PC-3 (cell line): ENCODE measurements around the gene TKT. TPM values are rescaled to one million over a fixed set of nuclear protein-coding genes. Genes with fewer than 3 reads are reported as not detected.

Experiments
- ATAC-seq: fragments of 200-7000 bp; cut with Tn5 transposase; 2 replicates; pipeline ENCODE4 v1.9.1; 2020; ENCODE audit warnings: mild to moderate bottlenecking, moderate library complexity
- BruUV-seq: library from RNA; stranded (reverse); fragments of 400-500 nt; replicated peaks from 2 replicates; lab custom pipeline; 2021; lab: Mats Ljungman, UMichigan
- CTCF ChIA-PET: fragments of 300-600 bp; sonication (Branson Sonifier 250); formaldehyde crosslinking; loops from one replicate; lab custom pipeline; 2022; ENCODE audit warnings: antibody characterized with exemption; lab: Charles Lee
- POLR2A ChIA-PET: fragments of 300-600 bp; sonication (Branson Sonifier 250); formaldehyde crosslinking; loops from one replicate; lab custom pipeline; 2022; ENCODE audit warnings: antibody characterized with exemption; ENCODE audit not compliant: unreplicated experiment; lab: Charles Lee
- DNase-seq: peaks from one replicate; pipeline ENCODE4 v3.0.0-alpha.2; 2015
- H2AFZ ChIP-seq: fragments of 300-600 bp; sonication (generic); 2 replicates; pipeline ENCODE4 v1.6.0; 2016; ENCODE audit warnings: antibody characterized with exemption, low read length
- H3F3A ChIP-seq: fragments of 300-600 bp; sonication (generic); one replicate; pipeline ENCODE4 v1.6.0; 2017; ENCODE audit warnings: antibody characterized with exemption, low read length, control low read depth, mild to moderate bottlenecking; ENCODE audit not compliant: unreplicated experiment
- H3K27ac ChIP-seq: fragments of 300-600 bp; sonication (generic); 2 replicates; pipeline ENCODE4 v1.5.1; 2016; ENCODE audit warnings: mild to moderate bottlenecking, low read length
- H3K27me3 ChIP-seq: fragments of 300-600 bp; sonication (generic); 2 replicates; pipeline ENCODE4 v1.6.1; 2016; ENCODE audit warnings: low read length, mixed read lengths
- H3K36me3 ChIP-seq: fragments of 300-600 bp; sonication (generic); 2 replicates; pipeline ENCODE4 v1.6.1; 2016; ENCODE audit warnings: low read depth, mixed run types, low read length, mixed read lengths
- H3K4me1 ChIP-seq: fragments of 300-600 bp; sonication (generic); 2 replicates; pipeline ENCODE4 v1.5.1; 2016; ENCODE audit warnings: low read length; ENCODE audit not compliant: insufficient read depth
- H3K4me2 ChIP-seq: fragments of 300-600 bp; sonication (generic); 2 replicates; pipeline ENCODE4 v1.6.0; 2016; ENCODE audit warnings: low read length
- H3K4me3 ChIP-seq: fragments of 300-600 bp; sonication (generic); 2 replicates; pipeline ENCODE4 v1.5.1; 2016; ENCODE audit warnings: mild to moderate bottlenecking, low read length, mixed read lengths
- H3K79me2 ChIP-seq: fragments of 300-600 bp; sonication (generic); 2 replicates; pipeline ENCODE4 v1.6.1; 2017; ENCODE audit warnings: low read length, mixed read lengths
- H3K9ac ChIP-seq: fragments of 300-600 bp; sonication (generic); 2 replicates; pipeline ENCODE4 v1.6.0; 2016; ENCODE audit warnings: mild to moderate bottlenecking, low read length
- H3K9me2 ChIP-seq: fragments of 300-600 bp; sonication (generic); replicated peaks from 2 replicates; pipeline ENCODE4 v1.6.1; 2016; ENCODE audit warnings: mixed run types, low read length, mixed read lengths
- H3K9me3 ChIP-seq: fragments of 300-600 bp; sonication (generic); 2 replicates; pipeline ENCODE4 v1.6.1; 2016; ENCODE audit warnings: low read length, mixed read lengths
- H4K20me1 ChIP-seq: fragments of 300-600 bp; sonication (generic); 2 replicates; pipeline ENCODE4 v1.6.1; 2016; ENCODE audit warnings: low read length, mixed read lengths
- EZH2 ChIP-seq: fragments of 300-600 bp; sonication (generic); IDR thresholded peaks from one replicate; pipeline ENCODE4 v1.6.1; 2017; ENCODE audit warnings: antibody characterized with exemption, mild to moderate bottlenecking, low read length; ENCODE audit not compliant: unreplicated experiment
- EZH2phosphoT487 ChIP-seq: fragments of 300-600 bp; sonication (generic); IDR thresholded peaks from 2 replicates; pipeline ENCODE4 v1.6.1; 2018; ENCODE audit warnings: mild to moderate bottlenecking, antibody characterized with exemption, low read length, borderline replicate concordance
- intact Hi-C: fragments of 100-400 bp; cut with micrococcal nuclease; formaldehyde crosslinking; loops from 2 replicates; pipeline ENCODE4 v1.9.0; 2023
- total RNA-seq: library from RNA; depleted of rRNA; stranded (reverse); fragments of >200 nt; gene quantifications from 2 replicates; pipeline ENCODE4 v1.2.3, GENCODE V29; 2014
- TF ChIP-seq, protein P1 (sequence below): fragments of 300-600 bp; sonication (generic); conservative IDR thresholded peaks from 2 replicates; pipeline ENCODE4 v1.5.1; 2017; ENCODE audit warnings: antibody characterized with exemption, low read depth, mild to moderate bottlenecking, low read length

TKT gene
- total RNA-seq, 1 experiment from 2014 or later, result 486 TPM

DNA sequence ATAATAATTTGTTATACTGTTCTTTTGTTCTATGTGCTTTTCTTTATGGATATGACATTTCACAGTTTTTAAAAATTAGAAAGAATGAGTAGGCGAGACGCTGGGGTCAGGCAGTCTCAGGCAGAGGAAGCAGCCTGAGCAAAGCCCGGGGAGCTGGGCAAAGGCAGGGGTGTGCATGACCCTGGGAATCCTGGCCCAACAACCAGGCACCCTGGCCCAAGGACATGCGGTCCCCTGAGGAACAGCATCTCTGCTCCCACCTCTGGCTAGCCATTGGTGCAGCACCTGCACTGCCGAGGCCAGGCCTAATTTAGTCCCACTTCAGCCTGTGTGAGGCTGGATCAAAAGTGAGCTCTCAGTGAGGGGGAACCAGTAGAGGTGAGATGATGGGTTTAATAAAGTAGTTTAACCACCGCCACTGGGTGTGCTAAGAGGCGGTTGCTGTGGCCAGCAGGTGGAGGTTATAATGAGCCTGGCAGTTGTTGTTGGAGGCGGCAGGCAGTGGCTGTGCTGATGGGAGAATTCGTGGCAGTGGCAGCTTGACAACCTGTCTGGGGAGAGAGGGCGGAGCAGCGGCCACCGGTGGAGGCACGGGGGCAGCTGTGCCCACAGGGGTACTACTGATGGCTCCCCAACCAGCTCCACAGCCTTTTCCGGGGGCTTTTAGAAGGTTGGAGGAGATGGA is 53.3 kb downstream of the TKT start:
- no peaks in the 10 kb centered on the region for H3K27me3 ChIP-seq
- no peak overlapping the region for H3K27ac ChIP-seq
- no peaks in the 10 kb centered on the region for H3K79me2 ChIP-seq
- H3K36me3 ChIP-seq, result no peaks in the 10 kb centered on the region
- no peaks in the 10 kb centered on the region for H3K9me2 ChIP-seq
- no peaks in the 10 kb centered on the region for H3F3A ChIP-seq
- H3K9me3 ChIP-seq, result no peaks in the 10 kb centered on the region
- H3K9ac ChIP-seq, result no peak overlapping the region
- no TSS peak for BruUV-seq
- H4K20me1 ChIP-seq, result no peaks in the 10 kb centered on the region
- no peak overlapping the region for H3K4me3 ChIP-seq
- no peak overlapping the region for H3K4me2 ChIP-seq
- intact Hi-C loops, result no loop called here
- H3K4me1 ChIP-seq, result no peaks in the 10 kb centered on the region
- H2AFZ ChIP-seq, result no peak overlapping the region
- ChIA-PET POLR2A (no interaction called here), CTCF (no interaction called here)
- DNase-seq (no peak), ATAC-seq (no peak)
- TF ChIP-seq EZH2phosphoT487, result no peak
- TF ChIP-seq EZH2, result no peak
- TF ChIP-seq, protein P1, sequence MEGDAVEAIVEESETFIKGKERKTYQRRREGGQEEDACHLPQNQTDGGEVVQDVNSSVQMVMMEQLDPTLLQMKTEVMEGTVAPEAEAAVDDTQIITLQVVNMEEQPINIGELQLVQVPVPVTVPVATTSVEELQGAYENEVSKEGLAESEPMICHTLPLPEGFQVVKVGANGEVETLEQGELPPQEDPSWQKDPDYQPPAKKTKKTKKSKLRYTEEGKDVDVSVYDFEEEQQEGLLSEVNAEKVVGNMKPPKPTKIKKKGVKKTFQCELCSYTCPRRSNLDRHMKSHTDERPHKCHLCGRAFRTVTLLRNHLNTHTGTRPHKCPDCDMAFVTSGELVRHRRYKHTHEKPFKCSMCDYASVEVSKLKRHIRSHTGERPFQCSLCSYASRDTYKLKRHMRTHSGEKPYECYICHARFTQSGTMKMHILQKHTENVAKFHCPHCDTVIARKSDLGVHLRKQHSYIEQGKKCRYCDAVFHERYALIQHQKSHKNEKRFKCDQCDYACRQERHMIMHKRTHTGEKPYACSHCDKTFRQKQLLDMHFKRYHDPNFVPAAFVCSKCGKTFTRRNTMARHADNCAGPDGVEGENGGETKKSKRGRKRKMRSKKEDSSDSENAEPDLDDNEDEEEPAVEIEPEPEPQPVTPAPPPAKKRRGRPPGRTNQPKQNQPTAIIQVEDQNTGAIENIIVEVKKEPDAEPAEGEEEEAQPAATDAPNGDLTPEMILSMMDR, result no peak

GRCh38 chr3:53200501-53201498 is 55.0 kb downstream of the TKT start:
- H4K20me1 ChIP-seq, result no peaks in the 10 kb centered on the region
- H3K4me1 ChIP-seq, result peaks cover 11% of the 10 kb centered on the region
- no peak overlapping the region for H3K4me2 ChIP-seq
- H3K79me2 ChIP-seq, result no peaks in the 10 kb centered on the region
- no peak overlapping the region for H2AFZ ChIP-seq
- no peak overlapping the region for H3K27ac ChIP-seq
- CTCF ChIA-PET, result no interaction called here
- no peak for TF ChIP-seq EZH2
- TF ChIP-seq EZH2phosphoT487, result no peak
- TF ChIP-seq, protein P1, result no peak
- intact Hi-C loops, result no loop called here
- POLR2A ChIA-PET, result no interaction called here
- no peak overlapping the region for H3K4me3 ChIP-seq
- no peaks in the 10 kb centered on the region for H3K9me2 ChIP-seq
- H3F3A ChIP-seq, result no peaks in the 10 kb centered on the region
- no peak for ATAC-seq
- H3K9me3 ChIP-seq, result no peaks in the 10 kb centered on the region
- H3K36me3 ChIP-seq, result no peaks in the 10 kb centered on the region
- no peak overlapping the region for H3K9ac ChIP-seq
- H3K27me3 ChIP-seq, result no peaks in the 10 kb centered on the region
- DNase-seq, result no peak
- BruUV-seq, result no TSS peak
